Measurements from ENCODE around the gene KRTAP5-10.
"Not testable (repeated sequence)": the region's sequence is repeated elsewhere in the genome, so short reads cannot be mapped to it uniquely, and the experiment has no call there.

KRTAP5-10 gene

DNA sequence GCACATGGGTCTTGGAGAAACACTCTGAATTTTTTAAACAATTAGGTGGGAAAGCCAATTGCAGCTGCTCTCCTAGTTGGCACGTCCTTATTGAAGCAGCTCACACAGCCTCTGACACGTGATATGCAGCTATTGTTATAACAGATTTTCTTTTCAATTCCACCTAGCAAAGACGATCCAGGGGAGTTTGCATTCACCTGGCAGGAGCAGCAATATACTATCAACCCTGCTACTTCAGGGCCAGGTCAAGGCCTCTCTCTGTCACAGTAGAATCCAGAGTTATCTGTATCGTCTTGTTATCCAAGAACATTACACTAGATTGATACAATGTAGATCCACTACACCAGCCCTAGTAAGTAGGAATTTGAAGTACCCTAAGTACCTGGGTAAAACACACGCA, 9.1 kb downstream of the KRTAP5-10 start:
- no peak for DNase-seq

DNA sequence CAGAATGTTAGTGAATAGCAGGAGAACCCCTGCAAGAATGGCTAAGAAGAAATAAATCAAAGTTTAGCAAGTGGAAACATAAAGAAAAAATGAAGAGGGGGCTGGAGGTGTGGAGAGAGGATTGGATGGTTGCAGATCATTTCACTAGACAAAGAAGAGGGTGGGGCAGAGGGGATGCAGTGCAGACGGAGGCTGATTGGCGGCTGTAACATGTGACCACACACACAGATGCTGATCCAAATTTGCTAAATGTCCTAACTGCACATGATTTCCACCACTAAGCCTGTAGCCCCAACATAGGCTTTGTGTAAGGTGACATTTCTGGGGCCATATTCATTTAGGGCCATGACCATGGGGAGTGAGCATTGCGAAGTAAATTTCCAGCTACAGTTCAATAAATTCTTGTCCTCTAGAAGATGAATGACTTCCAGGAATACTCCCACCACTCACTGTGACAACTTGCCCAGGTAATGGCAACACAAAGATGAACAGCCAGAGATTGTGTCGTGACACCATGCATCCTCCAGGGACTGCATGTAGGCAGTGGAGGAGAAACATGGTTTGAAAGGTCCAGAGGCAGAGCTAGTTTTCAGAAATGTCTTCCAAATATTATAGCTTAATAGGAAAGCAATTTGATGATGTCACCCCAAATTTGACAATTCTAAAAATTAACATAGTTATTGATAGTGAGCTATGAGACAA, 10.5 kb downstream of the KRTAP5-10 start:
- no peak for DNase-seq

- DNase-seq: not testable (repeated sequence)
Observed at GRCh38 chr11:71576688-71577465, 11.5 kb downstream of the KRTAP5-10 start.

GRCh38 chr11:71577469-71578004, 12.2 kb downstream of the KRTAP5-10 start:
- DNase-seq: no peak

DNA sequence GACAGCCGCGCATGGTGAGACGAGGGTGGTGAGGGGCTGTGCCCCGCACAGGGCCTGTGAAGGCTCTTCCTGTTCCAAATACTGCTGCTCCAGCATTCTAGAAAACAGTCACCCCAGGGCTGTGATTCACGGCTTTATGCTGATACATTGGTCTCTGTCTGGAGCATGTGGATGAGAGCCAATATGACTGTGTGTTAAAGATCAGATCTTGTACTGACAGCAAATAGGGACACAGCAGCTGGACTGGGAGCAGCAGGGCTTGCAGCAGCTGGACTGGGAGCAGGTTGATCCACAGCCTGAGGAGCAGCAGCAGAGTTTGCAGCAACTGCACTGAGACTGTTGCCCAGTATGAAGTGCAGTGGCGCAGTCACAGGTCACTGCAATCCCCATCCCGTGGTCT, 14.2 kb downstream of the KRTAP5-10 start:
- DNase-seq: not testable (repeated sequence)

DNA sequence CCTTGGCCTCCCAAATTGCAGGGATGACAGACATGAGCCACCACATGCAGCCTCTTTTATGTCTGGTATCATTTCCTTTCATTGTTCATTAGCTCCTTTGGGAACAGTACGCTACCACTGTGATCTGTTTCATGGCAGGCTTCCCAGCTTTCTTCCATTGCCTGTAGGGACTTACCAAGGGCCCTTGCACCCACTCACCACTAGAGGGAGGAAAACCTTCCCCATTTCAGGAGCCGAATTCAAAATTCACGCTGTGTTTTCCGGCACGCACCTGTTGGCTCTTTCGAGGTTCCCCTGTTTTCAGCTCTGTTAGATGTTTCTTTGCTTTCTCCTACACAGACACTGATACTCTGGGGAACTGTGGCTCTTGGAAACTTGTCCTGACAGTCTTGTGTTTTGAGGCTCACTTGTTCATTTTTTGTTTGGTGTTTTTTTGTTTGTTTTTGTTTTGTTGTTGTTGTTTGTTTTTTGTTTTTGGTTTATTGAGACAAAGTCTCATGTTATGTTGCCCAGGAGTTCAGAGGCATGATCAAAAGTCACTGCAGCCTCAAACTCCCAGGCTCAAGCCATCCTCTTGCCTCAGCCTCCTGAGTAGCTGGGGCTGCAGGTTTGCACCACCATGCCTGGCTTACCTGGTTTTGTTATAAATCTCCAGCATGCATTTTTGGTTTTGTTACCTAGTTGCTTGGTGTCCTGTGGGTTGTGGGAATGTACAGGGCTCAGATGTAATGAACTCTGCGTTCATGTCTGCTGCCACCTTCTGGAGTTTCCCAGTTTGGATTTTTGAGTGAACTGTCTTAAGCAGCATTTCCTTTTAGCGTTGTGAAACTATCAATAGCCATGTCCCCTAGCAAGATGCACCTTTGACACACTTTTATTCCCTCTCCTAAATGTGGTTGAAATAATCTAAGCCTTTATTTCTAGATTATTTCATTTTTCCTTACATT, 15.0 kb downstream of the KRTAP5-10 start:
- DNase-seq: no peak

DNA sequence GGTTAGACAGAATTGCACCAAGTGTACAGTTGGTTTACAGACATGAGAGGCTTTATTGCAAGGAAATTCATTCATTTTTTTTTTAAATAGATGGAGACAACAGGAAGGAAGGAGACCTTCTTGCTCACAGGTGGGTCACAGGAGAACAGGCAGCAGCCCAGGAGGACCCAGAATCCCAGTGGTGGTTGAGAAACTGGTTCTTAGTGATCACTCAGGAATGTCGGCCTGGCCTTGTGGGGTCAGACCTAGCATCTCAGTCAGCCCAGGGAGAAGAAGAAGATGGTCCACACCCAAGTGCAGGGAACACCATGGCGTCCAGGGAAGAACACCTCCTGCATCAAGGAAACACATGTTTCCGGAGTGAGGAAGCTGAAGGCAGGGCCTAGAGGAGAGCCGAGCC, 16.5 kb downstream of the KRTAP5-10 start:
- DNase-seq: no peak

- no peak for DNase-seq
Observed at GRCh38 chr11:71582309-71582895, 17.0 kb downstream of the KRTAP5-10 start, which contains the start of gene KRTAP5-11. TSS of gene KRTAP5-11 (minus strand) at chr11:71582875. CDS start at chr11:71582837, 38 bp downstream.

DNA sequence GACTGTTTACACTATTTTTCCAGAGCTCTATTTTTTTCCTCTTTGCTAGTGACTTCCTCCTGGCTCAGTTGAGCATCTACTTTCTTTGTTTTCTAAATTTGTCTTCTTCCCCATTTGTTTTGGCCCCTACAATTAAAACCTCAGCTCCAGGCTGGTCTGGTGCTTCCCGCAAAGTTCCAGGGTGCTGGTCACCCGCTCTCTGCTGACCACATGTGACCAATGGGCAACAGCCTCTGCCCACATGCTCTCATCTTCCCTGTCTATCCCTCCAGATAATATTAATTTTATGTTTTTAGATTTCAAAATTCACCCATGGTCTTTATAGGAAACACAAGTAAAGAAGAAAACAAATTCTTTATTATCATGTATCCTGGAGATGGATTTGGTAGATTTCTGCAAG, 17.6 kb downstream of the KRTAP5-10 start:
- not testable (repeated sequence) for DNase-seq

DNA sequence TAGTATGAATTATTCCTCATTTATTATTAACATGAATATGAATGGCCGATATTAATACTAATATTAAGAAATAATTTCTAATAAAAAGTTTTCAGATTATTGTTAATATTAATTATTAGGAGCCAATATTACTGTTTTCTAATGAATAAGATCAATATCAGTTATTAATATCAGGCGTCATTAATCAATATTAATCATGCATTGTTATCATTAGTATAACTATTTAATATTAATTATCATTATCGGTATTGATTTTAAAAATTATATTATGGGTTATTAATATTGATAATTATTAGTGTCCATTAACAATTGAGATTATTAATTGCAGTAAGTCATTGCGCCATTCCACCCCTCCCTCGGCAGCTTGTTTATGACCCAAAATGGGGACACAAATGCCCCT, 20.3 kb downstream of the KRTAP5-10 start:
- DNase-seq: not testable (repeated sequence)

- DNase-seq: not testable (repeated sequence)
Observed at GRCh38 chr11:71588314-71588713, 23.0 kb downstream of the KRTAP5-10 start.

DNA sequence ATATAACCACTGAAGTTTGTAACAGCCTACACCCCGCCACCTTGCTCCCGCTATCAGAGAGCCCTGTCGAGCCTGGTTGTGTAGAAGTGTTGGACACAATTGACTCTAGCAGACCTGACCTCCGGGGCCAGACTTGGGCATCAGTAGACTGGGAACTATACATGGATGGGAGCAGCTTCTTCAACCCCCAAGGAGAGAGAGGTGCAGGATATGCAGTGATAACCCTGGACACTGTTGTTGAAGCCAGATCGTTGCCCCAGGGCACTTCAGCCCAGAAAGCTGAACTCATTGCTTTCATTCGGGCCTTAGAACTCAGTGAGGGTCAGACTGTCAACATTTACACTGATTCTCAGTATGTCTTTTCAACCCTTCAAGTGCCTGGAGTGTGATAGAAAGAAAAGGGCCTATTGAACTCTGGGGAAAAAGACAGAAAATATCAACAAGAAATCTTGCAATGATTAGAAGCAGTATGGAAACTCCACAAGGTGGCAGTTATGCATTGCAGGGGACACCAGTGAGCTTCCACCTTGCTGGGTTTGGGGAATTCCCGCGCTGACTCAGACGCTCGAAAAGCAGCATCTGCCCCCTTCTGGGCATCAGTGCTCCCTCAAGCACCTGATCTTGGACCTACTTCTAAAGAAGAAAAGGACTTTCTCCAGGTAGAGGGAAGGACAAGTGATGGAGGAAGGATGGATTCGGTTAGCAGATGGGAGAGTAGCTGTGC, 23.6 kb downstream of the KRTAP5-10 start:
- DNase-seq: not testable (repeated sequence)

- DNase-seq: not testable (repeated sequence)
Observed at GRCh38 chr11:71589546-71589920, 24.2 kb downstream of the KRTAP5-10 start.

DNA sequence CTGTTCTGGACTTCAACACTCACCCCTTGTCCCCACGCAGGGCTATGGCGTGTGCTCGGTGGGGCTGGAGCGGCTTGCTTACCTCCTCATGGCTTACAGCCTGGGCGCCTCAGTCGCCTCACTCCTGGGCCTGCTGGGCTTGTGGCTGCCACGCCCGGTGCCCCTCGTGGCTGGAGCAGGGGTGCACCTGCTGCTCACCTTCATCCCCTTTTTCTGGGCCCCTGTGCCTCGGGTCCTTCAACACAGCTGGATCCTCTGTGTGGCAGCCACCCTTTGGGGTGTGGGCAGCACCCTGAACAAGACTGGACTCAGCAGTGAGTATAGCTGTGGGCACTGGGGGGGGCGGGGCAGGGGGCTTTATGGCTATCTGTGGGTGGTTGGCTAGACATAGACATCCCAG, 37.9 kb downstream of the KRTAP5-10 start:
- DNase-seq: not testable (repeated sequence)

- DNase-seq: not testable (repeated sequence)
Observed at GRCh38 chr11:71604798-71605488, 39.6 kb downstream of the KRTAP5-10 start.

- not testable (repeated sequence) for DNase-seq
Observed at GRCh38 chr11:71606853-71607519, 41.6 kb downstream of the KRTAP5-10 start.

DNA sequence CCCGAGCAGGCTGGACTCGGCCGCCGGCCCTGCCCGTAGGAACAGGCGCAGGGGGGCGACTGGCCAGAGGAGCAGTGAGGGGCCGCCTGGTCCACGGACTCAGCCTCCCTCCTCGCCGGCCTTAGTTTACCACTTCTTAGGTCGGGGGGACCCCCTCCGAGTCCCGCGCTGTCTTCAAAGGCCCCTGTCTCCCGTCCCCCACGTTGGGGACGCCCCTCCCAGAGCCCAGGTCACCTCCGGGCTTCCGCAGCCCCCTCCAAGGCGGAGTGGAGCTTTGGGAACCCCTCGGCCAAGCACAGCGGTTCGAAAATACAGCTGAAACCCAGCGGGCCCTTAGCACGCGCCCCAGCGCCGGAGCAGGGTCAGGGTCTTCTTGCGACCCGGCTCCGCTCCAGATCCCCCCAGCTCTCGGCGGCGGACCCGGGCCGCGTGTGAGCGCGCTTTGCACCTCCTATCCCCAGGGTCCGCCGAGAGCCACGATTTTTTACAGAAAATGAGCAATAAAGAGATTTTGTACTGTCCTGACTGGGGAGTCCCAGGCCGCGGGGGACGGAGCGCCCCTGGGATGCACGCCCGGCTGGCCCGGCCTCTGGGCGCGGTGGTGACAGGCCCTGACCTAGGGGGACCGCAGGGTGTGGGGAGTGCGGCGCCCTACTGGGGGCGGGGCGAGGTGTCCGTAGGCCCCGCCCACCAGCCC, 42.3 kb downstream of the KRTAP5-10 start:
- not testable (repeated sequence) for DNase-seq

DNA sequence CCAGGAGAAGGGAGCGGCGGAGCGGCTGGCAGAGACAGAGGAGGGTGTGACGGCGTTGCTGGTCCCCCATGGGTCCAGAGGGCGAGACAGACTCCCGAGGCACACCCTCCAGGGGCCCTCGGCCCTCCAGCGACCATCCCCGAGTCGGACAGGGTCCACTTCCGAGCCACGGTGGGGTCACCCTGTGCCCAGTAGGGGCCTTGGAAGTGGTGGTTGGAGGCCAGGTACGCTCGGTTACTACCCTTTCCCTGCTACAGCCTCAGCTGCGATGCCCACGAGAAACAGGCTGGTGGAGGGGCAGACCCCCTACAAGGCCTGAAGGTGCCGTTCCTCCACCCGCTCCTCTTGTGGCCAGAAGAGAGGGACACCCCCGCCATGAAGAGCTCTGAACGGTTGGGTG, 42.9 kb downstream of the KRTAP5-10 start:
- not testable (repeated sequence) for DNase-seq

- DNase-seq: not testable (repeated sequence)
Observed at GRCh38 chr11:71611218-71611910, 46.0 kb downstream of the KRTAP5-10 start.

Data from KG1 (cell line).